Measurements from ENCODE around the gene LRRC8B. TPM values are rescaled to one million over a fixed set of nuclear protein-coding genes. Genes with fewer than 3 reads are reported as not detected.
"Not testable (repeated sequence)": the region's sequence is repeated elsewhere in the genome, so short reads cannot be mapped to it uniquely, and the experiment has no call there.

Gene LRRC8B
- total RNA-seq, 1 donor from 2014 or later, result 2.5 TPM

GRCh38 chr1:89573410-89573809, 48.8 kb downstream of the LRRC8B start:
- ATAC-seq, result no peak
- intact Hi-C loops (cut with micrococcal nuclease), result no loop called here

GRCh38 chr1:89574621-89575020, 50.0 kb downstream of the LRRC8B start:
- DNase-seq (no peak), ATAC-seq (no peak)
- intact Hi-C loops (cut with micrococcal nuclease), result no loop called here

More at GRCh38 chr1:89573410-89573809, 48.8 kb downstream of the LRRC8B start:
- no peak for DNase-seq

GRCh38 chr1:89575207-89575606, 50.6 kb downstream of the LRRC8B start:
- ATAC-seq (no peak), DNase-seq (no peak)
- intact Hi-C loops (cut with micrococcal nuclease), result no loop called here

- ATAC-seq (no peak), DNase-seq (no peak)
- intact Hi-C loops (cut with micrococcal nuclease), result no loop called here
Measured at GRCh38 chr1:89576013-89576412, 51.4 kb downstream of the LRRC8B start.

DNA sequence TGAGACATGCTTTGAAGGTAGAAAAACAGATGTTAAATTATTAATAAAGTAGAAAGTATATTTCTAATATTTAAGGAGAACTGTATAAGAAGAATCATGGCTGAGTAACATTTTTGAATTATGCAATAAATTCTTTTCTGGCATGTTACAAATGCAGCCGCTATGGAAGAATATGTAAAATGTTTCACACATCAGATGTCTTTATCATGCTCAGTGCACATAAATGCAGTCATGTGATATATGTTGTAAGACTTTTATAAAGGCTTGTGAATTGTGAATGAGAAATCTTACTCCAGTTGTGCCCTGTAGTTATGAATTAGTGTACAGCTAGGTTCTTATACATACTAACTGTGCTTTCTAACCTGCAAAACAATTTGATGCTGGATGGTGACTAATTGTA, 53.5 kb downstream of the LRRC8B start:
- no peak for ATAC-seq
- no peak for DNase-seq
- intact Hi-C loops (cut with micrococcal nuclease), result no loop called here

DNA sequence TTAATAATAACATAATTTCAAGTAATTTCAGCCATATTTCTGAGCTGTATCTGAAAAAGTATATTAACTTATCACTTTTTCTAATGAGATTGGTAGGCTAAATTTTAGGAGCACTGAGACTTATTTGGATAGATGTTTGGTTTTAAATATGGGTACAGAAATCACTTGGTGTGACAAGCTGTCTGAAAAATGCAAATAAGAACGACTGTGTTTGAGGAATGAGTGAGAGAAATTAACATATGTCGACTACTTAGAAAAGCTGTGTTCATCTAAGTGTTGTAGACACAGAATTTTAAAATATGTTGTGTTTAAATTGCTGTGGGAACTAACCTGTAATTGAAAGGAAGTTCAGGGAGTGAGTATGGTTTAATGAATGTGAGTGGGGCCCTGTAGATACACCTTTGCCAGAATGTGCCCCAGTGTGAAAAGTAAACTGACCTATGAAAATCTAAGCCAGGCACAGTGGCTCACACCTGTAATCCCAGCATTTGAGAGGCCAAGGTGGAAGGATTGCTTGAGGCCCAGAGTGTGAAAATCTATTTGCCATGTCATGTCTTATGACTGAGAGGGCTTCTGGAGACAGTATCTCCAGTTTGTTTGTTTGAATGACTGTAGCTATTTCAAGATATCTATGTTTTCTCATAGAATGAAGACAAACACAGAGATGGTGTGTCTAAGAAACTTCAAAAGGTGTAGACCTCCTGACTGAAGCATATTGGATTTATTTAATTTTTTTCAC, 54.5 kb downstream of the LRRC8B start:
- ATAC-seq, result no peak
- no peak for DNase-seq
- intact Hi-C loops (cut with micrococcal nuclease), result no loop called here

DNA sequence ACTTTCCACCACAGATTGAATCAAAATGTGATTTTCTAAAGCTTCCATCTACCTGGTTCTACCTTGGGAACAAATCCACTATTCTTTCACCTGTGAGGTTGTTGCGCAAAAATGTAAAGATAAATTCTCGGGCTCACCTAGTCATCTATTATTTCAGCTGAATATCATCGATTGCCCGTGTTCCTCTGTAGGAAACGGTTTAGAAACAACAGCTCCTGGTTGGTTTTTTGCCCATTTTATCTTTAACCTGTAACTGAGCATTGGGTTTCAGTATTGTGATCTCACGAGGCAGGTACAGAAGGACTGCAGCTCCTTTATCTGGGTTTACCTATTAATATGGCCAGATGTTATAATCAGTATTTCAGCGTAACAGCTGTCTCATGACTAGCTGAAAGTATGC, 55.4 kb downstream of the LRRC8B start:
- intact Hi-C loops (cut with micrococcal nuclease), result no loop called here
- no peak for DNase-seq

GRCh38 chr1:89581859-89582258, 57.2 kb downstream of the LRRC8B start:
- intact Hi-C loops (cut with micrococcal nuclease), result no loop called here
- ATAC-seq (no peak), DNase-seq (no peak)

More for the DNA sequence above, 55.4 kb downstream of the LRRC8B start:
- no peak for ATAC-seq

DNA sequence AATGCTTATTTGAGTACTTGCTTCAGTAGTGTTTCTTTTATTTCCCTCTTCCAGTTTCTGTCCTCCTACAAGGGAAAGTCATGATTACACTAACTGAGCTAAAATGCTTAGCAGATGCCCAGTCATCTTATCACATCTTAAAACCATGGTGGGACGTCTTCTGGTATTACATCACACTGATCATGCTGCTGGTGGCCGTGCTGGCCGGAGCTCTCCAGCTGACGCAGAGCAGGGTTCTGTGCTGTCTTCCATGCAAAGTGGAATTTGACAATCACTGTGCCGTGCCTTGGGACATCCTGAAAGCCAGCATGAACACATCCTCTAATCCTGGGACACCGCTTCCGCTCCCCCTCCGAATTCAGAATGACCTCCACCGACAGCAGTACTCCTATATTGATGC, 57.9 kb downstream of the LRRC8B start:
- no peak for DNase-seq
- intact Hi-C loops (cut with micrococcal nuclease), result no loop called here
- ATAC-seq, result no peak

DNA sequence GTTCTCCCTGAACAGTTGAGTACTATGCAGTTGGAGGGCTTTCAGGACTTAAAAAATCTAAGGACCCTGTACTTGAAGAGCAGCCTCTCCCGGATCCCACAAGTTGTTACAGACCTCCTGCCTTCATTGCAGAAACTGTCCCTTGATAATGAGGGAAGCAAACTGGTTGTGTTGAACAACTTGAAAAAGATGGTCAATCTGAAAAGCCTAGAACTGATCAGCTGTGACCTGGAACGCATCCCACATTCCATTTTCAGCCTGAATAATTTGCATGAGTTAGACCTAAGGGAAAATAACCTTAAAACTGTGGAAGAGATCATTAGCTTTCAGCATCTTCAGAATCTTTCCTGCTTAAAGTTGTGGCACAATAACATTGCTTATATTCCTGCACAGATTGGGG, 59.6 kb downstream of the LRRC8B start:
- intact Hi-C loops (cut with micrococcal nuclease), result no loop called here
- DNase-seq (no peak), ATAC-seq (no peak)

DNA sequence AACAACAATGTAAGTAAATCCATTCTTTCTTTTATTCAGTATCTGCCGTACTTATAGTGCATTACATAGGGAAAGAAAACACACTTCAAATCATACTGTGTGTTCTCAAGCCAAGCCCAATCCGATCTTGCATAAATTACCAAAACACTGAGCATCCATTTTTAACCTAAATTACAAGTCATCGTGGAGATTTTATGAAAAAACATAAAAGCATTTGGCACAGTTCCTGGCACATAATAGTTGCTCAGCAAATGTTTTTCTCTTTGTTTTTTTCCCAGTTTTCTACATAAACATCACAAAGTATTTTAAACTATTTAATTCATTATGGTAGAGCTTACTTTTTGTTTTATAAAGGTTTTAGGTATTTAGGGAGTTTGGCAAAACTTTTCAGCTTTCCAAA, 60.2 kb downstream of the LRRC8B start:
- DNase-seq (no peak), ATAC-seq (no peak)
- intact Hi-C loops (cut with micrococcal nuclease), result no loop called here

- DNase-seq (no peak), ATAC-seq (no peak)
- intact Hi-C loops (cut with micrococcal nuclease), result no loop called here
Measured at GRCh38 chr1:89587729-89588161, 63.1 kb downstream of the LRRC8B start.

- DNase-seq (no peak), ATAC-seq (no peak)
- intact Hi-C loops (cut with micrococcal nuclease), result no loop called here
Measured at GRCh38 chr1:89588480-89588879, 63.9 kb downstream of the LRRC8B start.

- no peak for ATAC-seq
- no peak for DNase-seq
- intact Hi-C loops (cut with micrococcal nuclease), result no loop called here
Measured at GRCh38 chr1:89589515-89589914, 64.9 kb downstream of the LRRC8B start.

- no peak for DNase-seq
- intact Hi-C loops (cut with micrococcal nuclease), result loop anchor here (10.0 kb wide), 1 partner anchor 66 kb away; the partner anchor contains the start of gene LRRC8B
- no peak for ATAC-seq
Measured at GRCh38 chr1:89590341-89591080, 65.9 kb downstream of the LRRC8B start.

GRCh38 chr1:89592861-89593302, 68.3 kb downstream of the LRRC8B start:
- intact Hi-C loops (cut with micrococcal nuclease), result loop anchor here (10.0 kb wide), 1 partner anchor 68 kb away; the partner anchor contains the start of gene LRRC8B
- not testable (repeated sequence) for ATAC-seq, DNase-seq

DNA sequence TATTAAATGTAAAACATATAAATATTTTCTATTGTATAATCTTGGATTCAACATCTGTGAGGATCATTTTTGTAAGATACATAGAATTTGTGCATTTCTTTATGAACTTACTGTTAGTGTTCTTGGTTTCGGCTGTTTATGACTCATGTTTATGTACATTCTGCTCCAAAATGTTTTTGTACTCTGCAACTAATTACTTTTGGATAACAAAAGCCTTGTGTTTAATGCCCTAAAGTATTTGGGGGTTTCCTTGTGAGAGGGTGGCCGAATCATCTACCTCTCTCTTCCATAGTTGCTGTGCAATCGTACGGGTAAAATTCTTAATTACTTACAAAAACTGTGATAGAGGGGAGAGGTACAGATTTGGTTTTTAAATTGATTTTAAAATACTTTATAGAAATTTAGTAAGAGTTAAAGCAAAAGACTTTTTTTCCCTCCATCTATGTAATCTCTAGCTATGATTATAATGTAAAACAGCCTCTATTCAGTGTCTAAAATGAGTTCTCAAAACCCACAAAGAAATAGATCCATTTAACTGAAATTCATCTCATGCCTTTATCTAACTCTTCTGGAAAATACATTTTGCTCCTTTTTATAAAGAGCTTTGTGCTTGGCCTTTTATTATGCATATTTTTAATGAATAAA, 69.6 kb downstream of the LRRC8B start:
- DNase-seq (no peak), ATAC-seq (no peak)
- intact Hi-C loops (cut with micrococcal nuclease), result loop anchor here (10.0 kb wide), 1 partner anchor 69 kb away; the partner anchor contains the start of gene LRRC8B

GRCh38 chr1:89596698-89597097, 72.1 kb downstream of the LRRC8B start:
- no peak for DNase-seq
- no peak for ATAC-seq
- intact Hi-C loops (cut with micrococcal nuclease), result loop anchor here (5.0 to 10.0 kb wide), 2 partner anchors 72 to 114 kb away; partner anchors contain the start of gene LRRC8B

GRCh38 chr1:89598450-89599331, 74.1 kb downstream of the LRRC8B start:
- DNase-seq, result no peak
- intact Hi-C loops (cut with micrococcal nuclease), result loop anchor here (5.0 to 10.0 kb wide), 2 partner anchors 74 to 116 kb away; partner anchors contain the start of gene LRRC8B
- peak; percentile 71 for ATAC-seq
